Endothelial cell of umbilical vein (primary cell): ENCODE data around the gene FAM222A.

Experiments
- CTCF ChIP-seq, 2 donors: IDR thresholded peaks; 1 replicate in 1 of 2; 2 replicates in 1 of 2; pipeline ENCODE4 v1.5.1; 2011; ENCODE audit warnings: low read length in 2 of 2, mild to moderate bottlenecking in 2 of 2, moderate library complexity in 2 of 2, control low read depth in 1 of 2, inconsistent platforms in 1 of 2, low read depth in 1 of 2; ENCODE audit not compliant: insufficient read depth in 1 of 2; ENCODE audit errors: extremely low read depth in 1 of 2
- EZH2 ChIP-seq: IDR thresholded peaks from 2 replicates; pipeline ENCODE4 v1.6.1; 2012; ENCODE audit warnings: borderline replicate concordance, low read depth, mild to moderate bottlenecking, moderate library complexity, low read length, inconsistent platforms; ENCODE audit not compliant: severe bottlenecking
- FOS ChIP-seq: IDR thresholded peaks from 2 replicates; pipeline ENCODE4 v1.6.1; 2011; ENCODE audit warnings: mild to moderate bottlenecking, low read length, moderate library complexity, borderline replicate concordance; ENCODE audit not compliant: insufficient read depth
- GATA2 ChIP-seq: IDR thresholded peaks from 2 replicates; pipeline ENCODE4 v1.7.0; 2011; ENCODE audit warnings: low read depth, mild to moderate bottlenecking, moderate library complexity, mixed read lengths, low read length; ENCODE audit not compliant: insufficient read length, insufficient read depth
- JUN ChIP-seq: IDR thresholded peaks from 2 replicates; pipeline ENCODE4 v1.6.1; 2011; ENCODE audit warnings: borderline replicate concordance, low read depth; ENCODE audit not compliant: insufficient read length, insufficient read depth
- MAX ChIP-seq: IDR thresholded peaks from 2 replicates; pipeline ENCODE4 v1.6.1; 2011; ENCODE audit not compliant: insufficient read depth, insufficient read length
- POLR2A ChIP-seq: IDR thresholded peaks from 2 replicates; pipeline ENCODE4 v1.6.1; 2012; ENCODE audit warnings: low read depth, mild to moderate bottlenecking, control low read depth, low read length
- POLR2AphosphoS5 ChIP-seq: IDR thresholded peaks from 2 replicates; pipeline ENCODE4 v1.6.1; 2012; ENCODE audit warnings: low read depth, mild to moderate bottlenecking, control low read depth, low read length, moderate library complexity; ENCODE audit not compliant: insufficient read depth

- no peak for TF ChIP-seq CTCF (IDR thresholded peaks at IDR 0.05; ENCODE audit: extremely low read depth in 1 of 2, insufficient read depth in 1 of 2, low read depth in 1 of 2, low read length in 2 of 2)
- no peak for TF ChIP-seq EZH2
- TF ChIP-seq POLR2AphosphoS5, result no peak
- TF ChIP-seq POLR2A, result no peak
- TF ChIP-seq GATA2, result no peak
- no peak for TF ChIP-seq JUN
- TF ChIP-seq FOS, result no peak
- no peak for TF ChIP-seq MAX
Measured at GRCh38 chr12:109701064-109701463, 12.6 kb upstream of the FAM222A start.
